HG03378 (cell line): ENCODE results near the gene CDH2.
A peak's percentile ranks its signal among the peaks of the same experiment; 100 is the strongest.

Experiments
- ATAC-seq: cut with Tn5 transposase; IDR thresholded peaks from one replicate; pipeline ENCODE4 v1.9.1; 2021; ENCODE audit warnings: mild to moderate bottlenecking, moderate library complexity; ENCODE audit not compliant: unreplicated experiment

CDH2 gene

DNA sequence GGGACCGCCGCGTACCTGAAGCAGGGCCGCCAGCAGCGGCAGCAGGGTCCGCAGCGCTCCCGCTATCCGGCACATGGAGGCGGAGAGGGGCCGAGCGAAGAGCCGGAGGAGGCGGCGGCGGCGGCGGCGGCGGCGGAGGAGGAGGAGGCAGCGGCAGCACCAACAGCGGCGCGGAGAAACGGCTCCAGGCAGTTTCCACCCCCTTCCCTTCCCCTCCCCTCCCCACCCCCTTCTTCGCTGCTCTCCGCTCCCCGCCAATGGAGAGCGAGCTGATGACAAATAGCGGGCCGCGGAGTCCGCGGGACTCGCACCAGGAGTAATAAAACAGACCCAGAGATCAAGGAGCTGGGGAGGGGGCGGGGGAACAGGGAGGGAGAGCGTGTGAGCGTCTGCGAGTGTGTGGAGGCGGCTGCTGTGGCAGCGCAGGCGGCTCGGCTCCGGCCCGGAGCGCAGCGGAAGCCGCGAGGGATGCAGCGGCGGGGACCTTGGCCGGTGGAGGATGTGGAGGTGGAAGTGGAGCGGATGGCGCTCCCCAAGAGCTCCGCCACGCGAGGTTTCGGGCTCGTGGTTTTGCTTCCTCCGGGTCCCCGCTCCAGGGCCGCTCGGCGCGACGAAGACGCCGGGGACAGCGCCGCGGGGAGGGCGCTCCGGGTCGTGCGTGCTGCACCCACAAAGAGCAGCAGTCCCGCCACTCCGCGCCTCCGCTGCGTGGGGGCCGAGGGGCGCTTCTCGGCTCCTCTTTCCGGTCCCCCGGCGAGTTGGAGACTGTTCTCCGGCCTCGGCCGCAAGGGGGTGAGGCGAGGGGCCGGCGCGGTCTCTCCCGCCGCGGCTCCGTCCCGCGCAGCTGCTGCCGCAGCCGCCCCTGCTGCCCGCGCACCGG lies at the start of gene CDH2:
CDH2 (minus strand) TSS at position 183 of the 880 bp plus-strand sequence; CDS start at position 75, 108 bp downstream.
- no peak for ATAC-seq

DNA sequence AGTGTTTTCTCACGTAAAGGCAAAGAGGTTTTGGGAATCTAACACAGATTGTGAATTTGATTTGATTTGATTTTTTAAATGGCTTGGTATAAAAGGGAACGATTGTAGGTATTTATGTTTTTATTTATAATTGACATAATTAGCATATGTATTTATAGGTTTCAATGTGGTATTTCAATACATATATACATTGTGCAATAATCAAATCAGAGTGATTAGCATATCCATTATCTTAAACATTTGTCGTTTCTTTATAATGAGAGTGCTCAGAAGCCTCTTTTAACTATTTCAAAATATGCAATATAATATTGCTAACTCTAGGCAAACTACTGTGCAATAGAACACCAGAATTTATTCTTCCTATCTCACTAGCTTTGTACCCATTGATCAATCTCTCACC lies 35.1 kb upstream of the CDH2 start:
- no peak for ATAC-seq

GRCh38 chr18:28208712-28209265 lies 31.9 kb upstream of the CDH2 start:
- ATAC-seq = no peak

- ATAC-seq = no peak
These were observed 31.3 kb upstream of the CDH2 start for GRCh38 chr18:28208268-28208667.

GRCh38 chr18:28204154-28204553 lies 27.2 kb upstream of the CDH2 start:
- no peak for ATAC-seq

GRCh38 chr18:28201056-28201455 lies 24.1 kb upstream of the CDH2 start:
- no peak for ATAC-seq

DNA sequence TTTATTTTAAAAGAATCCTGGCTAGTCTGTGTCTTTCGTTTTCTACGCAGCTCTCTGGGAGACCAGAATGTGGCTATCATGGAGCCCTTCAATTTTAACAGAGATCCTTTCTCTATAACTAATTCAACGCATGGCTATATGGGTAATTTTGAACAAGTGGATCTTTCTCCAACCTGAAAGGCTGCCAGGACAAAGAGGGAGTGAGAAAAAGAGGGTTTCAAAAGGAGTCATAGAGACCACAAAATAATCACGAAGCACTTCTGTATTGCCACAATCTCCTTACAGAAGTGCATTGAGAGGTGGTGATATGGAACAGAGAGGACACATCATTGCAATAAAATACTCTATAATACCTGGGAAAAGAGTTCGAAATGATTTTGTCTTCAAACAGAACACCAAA lies 21.7 kb upstream of the CDH2 start:
- ATAC-seq = no peak

DNA sequence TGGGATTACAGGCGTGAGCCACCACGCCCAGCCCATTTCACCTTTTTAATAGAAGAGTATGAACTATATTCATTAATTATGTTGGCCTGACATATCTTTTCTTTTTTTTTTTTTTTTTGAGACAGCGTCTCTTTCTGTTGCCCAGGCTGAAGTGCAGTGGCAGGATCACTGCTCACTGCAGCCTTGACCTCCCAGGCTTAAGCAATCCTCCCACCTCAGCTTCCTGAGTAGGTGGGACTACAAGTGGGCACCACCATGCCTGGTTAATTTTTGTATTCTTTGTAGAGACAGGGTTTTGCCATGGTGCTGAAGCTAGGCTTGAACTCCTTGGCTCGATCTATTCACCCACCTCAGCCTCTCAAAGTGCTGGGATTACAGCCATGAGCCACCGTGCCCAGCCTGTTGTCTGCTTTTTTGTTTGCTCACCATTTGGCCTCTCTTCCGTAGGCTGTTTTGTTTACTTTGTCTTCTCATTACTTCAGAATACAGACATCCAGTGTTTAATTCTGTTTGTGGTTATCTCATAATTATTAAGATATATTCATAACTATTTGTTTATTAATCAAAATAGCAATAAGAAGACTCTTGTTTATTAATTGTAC lies 16.3 kb upstream of the CDH2 start:
- no peak for ATAC-seq

GRCh38 chr18:28189400-28190239 lies 12.7 kb upstream of the CDH2 start:
- peak; percentile 75 for ATAC-seq

- no peak for ATAC-seq
These were observed 8.2 kb upstream of the CDH2 start for GRCh38 chr18:28185121-28185520.

DNA sequence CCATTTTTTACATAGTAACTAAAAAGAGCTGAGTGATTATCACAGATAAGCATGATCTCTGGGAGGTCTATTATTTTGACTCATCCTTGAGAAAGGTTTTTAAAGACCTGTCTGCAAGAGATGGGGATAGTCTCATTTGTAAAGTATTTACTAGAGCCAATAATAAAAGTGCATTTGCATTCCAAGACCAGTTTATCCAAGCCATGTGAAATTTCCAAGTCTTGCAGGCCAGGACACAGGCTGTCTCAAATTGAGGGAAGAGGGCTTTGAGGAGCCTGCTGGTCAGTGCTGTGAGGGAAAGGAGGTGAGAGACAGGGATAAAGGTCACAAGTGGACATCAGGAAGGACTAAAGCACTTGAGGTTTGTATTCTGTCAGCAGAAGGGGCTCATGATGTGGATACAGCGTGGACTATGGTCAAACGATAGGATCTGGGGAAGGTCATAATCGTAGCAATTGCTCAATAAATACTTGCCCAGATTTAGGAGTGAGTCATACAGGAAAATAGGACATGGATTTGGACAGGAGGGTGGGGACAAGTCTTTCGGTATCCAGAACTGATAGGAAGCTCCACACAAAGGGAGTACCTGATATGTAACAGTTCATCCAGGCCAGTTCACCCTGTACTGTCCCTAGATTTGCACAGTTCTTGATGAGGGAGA lies 6.6 kb upstream of the CDH2 start:
- ATAC-seq = no peak

- no peak for ATAC-seq
These were observed 4.7 kb upstream of the CDH2 start for GRCh38 chr18:28181616-28182015.

DNA sequence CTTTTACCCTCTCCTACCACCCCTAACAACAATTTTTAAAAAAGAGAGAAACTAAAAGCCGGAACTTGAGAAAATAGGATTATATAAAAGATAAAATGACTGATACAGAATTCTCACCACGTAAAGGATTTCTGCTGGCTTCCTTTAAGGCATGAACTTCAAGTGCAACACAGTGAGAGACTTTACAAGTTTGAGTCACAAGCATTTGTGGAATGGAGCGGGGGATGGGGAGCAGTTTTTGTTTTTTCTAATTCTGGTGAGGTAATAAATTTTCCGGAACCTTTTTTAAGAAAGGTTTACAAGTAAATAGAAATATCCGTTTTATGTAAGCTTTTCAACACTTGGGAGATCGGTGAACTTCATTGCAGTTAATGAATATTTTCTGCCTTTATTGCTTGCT lies 1.8 kb upstream of the CDH2 start:
- no peak for ATAC-seq

GRCh38 chr18:28177828-28178635 lies 1.1 kb upstream of the CDH2 start:
- ATAC-seq = no peak

DNA sequence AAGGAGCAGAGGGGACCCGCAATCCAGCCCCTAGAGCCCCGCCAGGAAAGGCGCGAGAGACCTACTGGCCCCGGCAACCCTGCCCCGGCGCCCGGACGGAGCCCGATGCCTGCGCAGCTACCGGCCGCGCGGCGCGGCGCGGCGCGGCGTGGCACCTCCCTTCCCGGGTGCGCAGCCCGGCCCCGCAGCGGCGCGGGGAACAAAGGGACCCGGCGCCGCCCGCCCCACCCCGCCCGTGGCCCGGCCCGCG lies 307 bp downstream of the CDH2 start:
- no peak for ATAC-seq

GRCh38 chr18:28175930-28176697 lies 816 bp downstream of the CDH2 start:
- no peak for ATAC-seq

GRCh38 chr18:28175150-28175929 lies 1.6 kb downstream of the CDH2 start:
- no peak for ATAC-seq

- ATAC-seq = no peak
These were observed 2.6 kb downstream of the CDH2 start for GRCh38 chr18:28174181-28174905.
